K562 (cell line): ENCODE data around the gene PRDM4. TPM values are rescaled to one million over a fixed set of nuclear protein-coding genes. Genes with fewer than 3 reads are reported as not detected.

Experiments used
- E4F1 ChIP-seq: fragments of 250-450 bp; sonication (Bioruptor Pico); IDR thresholded peaks from 2 replicates; pipeline ENCODE4 v1.5.0; 2021; ENCODE audit warnings: mild to moderate bottlenecking, borderline replicate concordance
- ETV1 ChIP-seq: fragments of 450-650 bp; conservative IDR thresholded peaks from 2 replicates; pipeline ENCODE4 v1.6.1; 2016; ENCODE audit warnings: missing genetic modification characterization, control low read depth, low read depth, missing compliant biosample characterization
- HMGN3 ChIP-seq: IDR thresholded peaks from 2 replicates; pipeline ENCODE4 v1.6.1; 2011; ENCODE audit warnings: borderline replicate concordance, low read depth, mild to moderate bottlenecking, mixed read lengths, low read length; ENCODE audit not compliant: insufficient read length; ENCODE audit errors: extremely low read depth
- PRMT5 ChIP-seq: sonication (generic); formaldehyde crosslinking; IDR thresholded peaks from 2 replicates; pipeline ENCODE4 v1.5.0; 2020; ENCODE audit warnings: missing genetic modification reagents
- SLC30A9 ChIP-seq: fragments of 250-450 bp; sonication (Bioruptor Pico); IDR thresholded peaks from 2 replicates; pipeline ENCODE4 v1.8.0; 2022; ENCODE audit warnings: mild to moderate bottlenecking, moderate library complexity
- ZNF140 ChIP-seq: fragments of 250-450 bp; sonication (Bioruptor Pico); IDR thresholded peaks from 2 replicates; pipeline ENCODE4 v1.8.0; 2021; ENCODE audit warnings: moderate library complexity, mild to moderate bottlenecking, inconsistent platforms
- ZNF347 ChIP-seq: fragments of 450-650 bp; formaldehyde crosslinking; IDR thresholded peaks from 2 replicates; pipeline ENCODE4 v1.4.0; 2020; ENCODE audit warnings: low read depth, mild to moderate bottlenecking, moderate library complexity
- ZNF449 ChIP-seq: fragments of 250-450 bp; sonication (Bioruptor Pico); IDR thresholded peaks from 2 replicates; pipeline ENCODE4 v1.8.0; 2022; ENCODE audit warnings: moderate library complexity, mild to moderate bottlenecking, inconsistent platforms
- ZNF76 ChIP-seq: fragments of 250-450 bp; sonication (Bioruptor Pico); IDR thresholded peaks from 2 replicates; pipeline ENCODE4 v1.4.0; 2020; ENCODE audit warnings: mild to moderate bottlenecking, moderate library complexity, borderline replicate concordance
- ZNF778 ChIP-seq: fragments of 450-650 bp; formaldehyde crosslinking; IDR thresholded peaks from 2 replicates; pipeline ENCODE4 v1.4.0; 2020; ENCODE audit warnings: mild to moderate bottlenecking, moderate library complexity
- polyA plus RNA-seq, 8 experiments: library from polyadenylated mRNA; depleted of rRNA in 4 of 8; stranded (reverse) in 5 of 8; unstranded in 3 of 8; fragments of >200 nt; fragmentation: Nextera tagmentation in 2 of 8; fragmentation: Illumina TruSeq in 1 of 8; extraction: Ambion mirVana in 2 of 8; extraction: Trizol in 1 of 8; gene quantifications; 2 replicates each; pipeline versions ENCODE4 v1.2.1 to v1.2.3, GENCODE V29; 2011 to 2014; ENCODE audit warnings: inconsistent platforms in 1 of 8, missing spikeins in 1 of 8
- total RNA-seq, 7 experiments: library from RNA; depleted of rRNA in 6 of 7; stranded (reverse); fragments of >200 nt in 6 of 7; fragmentation: Illumina TruSeq in 2 of 7; extraction: Trizol in 2 of 7; gene quantifications; 2 replicates each; pipeline versions ENCODE4 v1.2.1 to v1.2.3, GENCODE V29; 2011 to 2021; ENCODE audit warnings: low replicate concordance in 1 of 7
- TF ChIP-seq, protein P1 (sequence below): fragments of 450-650 bp; IDR thresholded peaks from 2 replicates; pipeline ENCODE4 v1.7.1; 2018; ENCODE audit warnings: mild to moderate bottlenecking, low read depth; ENCODE audit not compliant: partially characterized antibody
- TF ChIP-seq, protein P2 (sequence below): fragments of 250-450 bp; sonication (Bioruptor Pico); IDR thresholded peaks from 2 replicates; pipeline ENCODE4 v1.8.0; 2021; ENCODE audit warnings: borderline replicate concordance, mild to moderate bottlenecking, moderate library complexity; ENCODE audit not compliant: poor library complexity, severe bottlenecking
- TF ChIP-seq, protein P3 (sequence below): sonication (generic); formaldehyde crosslinking; IDR thresholded peaks from 2 replicates; pipeline ENCODE4 v1.8.0; 2022; ENCODE audit warnings: missing genetic modification reagents, mild to moderate bottlenecking, moderate library complexity, borderline replicate concordance

Gene PRDM4
- total and polyA plus RNA-seq, 9 of the 15 experiments (the other 6 are each of a cell fraction or from before 2014, with no cell fraction given): 5.9 to 26.0 (median 20.0) TPM

DNA sequence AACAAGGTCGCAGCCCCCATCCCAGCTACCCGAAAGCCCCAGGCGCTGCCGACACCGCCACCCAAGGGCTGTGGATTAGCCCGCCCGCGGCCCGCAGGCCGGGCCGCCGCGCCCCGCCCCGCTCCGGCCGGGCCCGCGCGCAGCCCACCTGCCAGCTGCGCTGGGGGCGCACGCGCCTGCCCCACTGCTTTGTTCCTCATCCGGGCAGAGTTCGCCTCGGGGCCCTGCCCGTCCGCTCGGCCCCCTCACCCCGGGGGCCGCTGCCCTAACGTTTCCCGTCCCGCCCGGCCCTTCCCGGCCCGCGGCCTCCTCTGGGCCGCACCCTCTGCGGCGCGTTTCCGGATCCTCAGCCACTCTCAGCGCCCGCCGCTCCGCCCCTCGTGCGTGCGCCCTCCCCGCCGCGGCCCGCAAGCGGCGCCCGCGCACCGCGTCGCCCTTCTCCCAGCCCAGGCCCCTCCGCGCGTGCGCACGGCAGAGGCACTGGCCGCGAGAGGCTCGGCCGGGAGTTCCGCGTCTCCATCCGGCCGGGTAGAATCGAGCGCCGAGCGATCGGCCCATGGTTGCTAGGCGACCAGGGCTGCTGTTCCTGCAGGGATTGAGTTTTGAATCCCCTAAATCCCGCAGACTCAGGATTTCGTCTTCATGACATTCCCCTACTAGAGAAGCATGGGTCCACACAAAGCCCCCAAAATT, at the start of gene PRDM4 (continued):
- TF ChIP-seq, protein P1, sequence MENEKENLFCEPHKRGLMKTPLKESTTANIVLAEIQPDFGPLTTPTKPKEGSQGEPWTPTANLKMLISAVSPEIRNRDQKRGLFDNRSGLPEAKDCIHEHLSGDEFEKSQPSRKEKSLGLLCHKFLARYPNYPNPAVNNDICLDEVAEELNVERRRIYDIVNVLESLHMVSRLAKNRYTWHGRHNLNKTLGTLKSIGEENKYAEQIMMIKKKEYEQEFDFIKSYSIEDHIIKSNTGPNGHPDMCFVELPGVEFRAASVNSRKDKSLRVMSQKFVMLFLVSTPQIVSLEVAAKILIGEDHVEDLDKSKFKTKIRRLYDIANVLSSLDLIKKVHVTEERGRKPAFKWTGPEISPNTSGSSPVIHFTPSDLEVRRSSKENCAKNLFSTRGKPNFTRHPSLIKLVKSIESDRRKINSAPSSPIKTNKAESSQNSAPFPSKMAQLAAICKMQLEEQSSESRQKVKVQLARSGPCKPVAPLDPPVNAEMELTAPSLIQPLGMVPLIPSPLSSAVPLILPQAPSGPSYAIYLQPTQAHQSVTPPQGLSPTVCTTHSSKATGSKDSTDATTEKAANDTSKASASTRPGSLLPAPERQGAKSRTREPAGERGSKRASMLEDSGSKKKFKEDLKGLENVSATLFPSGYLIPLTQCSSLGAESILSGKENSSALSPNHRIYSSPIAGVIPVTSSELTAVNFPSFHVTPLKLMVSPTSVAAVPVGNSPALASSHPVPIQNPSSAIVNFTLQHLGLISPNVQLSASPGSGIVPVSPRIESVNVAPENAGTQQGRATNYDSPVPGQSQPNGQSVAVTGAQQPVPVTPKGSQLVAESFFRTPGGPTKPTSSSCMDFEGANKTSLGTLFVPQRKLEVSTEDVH: no peak
- TF ChIP-seq ZNF778 (CRISPR knock-in tag) (no peak), ZNF140 (no peak), E4F1 (CRISPR knock-in tag) (no peak), PRMT5 (CRISPR knock-in tag) (no peak), ZNF76 (CRISPR knock-in tag) (no peak), ZNF347 (CRISPR knock-in tag) (no peak), ZNF449 (CRISPR knock-in tag) (no peak), ETV1 (peak; percentile 60), SLC30A9 (CRISPR knock-in tag) (no peak), HMGN3 (peak; percentile 48)
- TF ChIP-seq, protein P2, sequence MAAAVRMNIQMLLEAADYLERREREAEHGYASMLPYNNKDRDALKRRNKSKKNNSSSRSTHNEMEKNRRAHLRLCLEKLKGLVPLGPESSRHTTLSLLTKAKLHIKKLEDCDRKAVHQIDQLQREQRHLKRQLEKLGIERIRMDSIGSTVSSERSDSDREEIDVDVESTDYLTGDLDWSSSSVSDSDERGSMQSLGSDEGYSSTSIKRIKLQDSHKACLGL (CRISPR knock-in tag): peak; percentile 58
- TF ChIP-seq, protein P3, sequence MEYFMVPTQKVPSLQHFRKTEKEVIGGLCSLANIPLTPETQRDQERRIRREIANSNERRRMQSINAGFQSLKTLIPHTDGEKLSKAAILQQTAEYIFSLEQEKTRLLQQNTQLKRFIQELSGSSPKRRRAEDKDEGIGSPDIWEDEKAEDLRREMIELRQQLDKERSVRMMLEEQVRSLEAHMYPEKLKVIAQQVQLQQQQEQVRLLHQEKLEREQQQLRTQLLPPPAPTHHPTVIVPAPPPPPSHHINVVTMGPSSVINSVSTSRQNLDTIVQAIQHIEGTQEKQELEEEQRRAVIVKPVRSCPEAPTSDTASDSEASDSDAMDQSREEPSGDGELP: peak; percentile 30; the same call in 1 of the 2 replicates
